B cell (primary cell): ENCODE data around the gene MARCHF7. TPM values are rescaled to one million over a fixed set of nuclear protein-coding genes. Genes with fewer than 3 reads are reported as not detected.

Source experiments
- ATAC-seq: fragments of 200-7000 bp; cut with Tn5 transposase; one replicate; pipeline ENCODE4 v1.10.0; 2021; ENCODE audit warnings: low read depth, mild to moderate bottlenecking, moderate number of reproducible peaks, moderate library complexity
- CTCF ChIA-PET: fragments of 350-600 bp; sonication (Branson Sonifier 250); formaldehyde crosslinking; loops from one replicate; lab custom pipeline; 2021; ENCODE audit warnings: antibody characterized with exemption, inconsistent platforms; lab: Charles Lee
- POLR2A ChIA-PET: fragments of 350-600 bp; sonication (Branson Sonifier 250); formaldehyde crosslinking; loops from one replicate; lab custom pipeline; 2021; ENCODE audit warnings: antibody characterized with exemption; lab: Charles Lee
- DNase-seq: peaks from one replicate; pipeline ENCODE4 v3.0.0; 2013
- H2AFZ ChIP-seq: 2 replicates; pipeline ENCODE4 v1.6.1; 2012; ENCODE audit warnings: mild to moderate bottlenecking, low read depth, low read length; ENCODE audit not compliant: insufficient read depth, poor library complexity, severe bottlenecking
- H3K27ac ChIP-seq, 2 donors: 1 replicate in 1 of 2; 2 replicates in 1 of 2; pipeline ENCODE4 v1.5.1; 2012 to 2013; ENCODE audit warnings: low read length in 2 of 2, mild to moderate bottlenecking in 2 of 2, moderate library complexity in 1 of 2
- H3K27me3 ChIP-seq, 4 experiments: fragments of 200-600 bp in 1 of 4; sonication (generic) in 1 of 4; replicated peaks in 1 of 4; 1 replicate in 2 of 4; 2 replicates in 2 of 4; pipeline versions ENCODE4 v1.6.1 to v1.7.0; 2013 to 2016; ENCODE audit warnings: low read length in 3 of 4, mild to moderate bottlenecking in 2 of 4, mixed read lengths in 1 of 4, moderate library complexity in 1 of 4; ENCODE audit not compliant: insufficient read depth in 4 of 4, control insufficient read depth in 3 of 4; ENCODE audit errors: control extremely low read depth in 1 of 4
- H3K36me3 ChIP-seq, 2 experiments: replicated peaks in 1 of 2; 1 replicate in 1 of 2; 2 replicates in 1 of 2; pipeline versions ENCODE4 v1.6.1 to v1.7.1; 2013; ENCODE audit warnings: low read length in 1 of 2; ENCODE audit not compliant: insufficient read depth in 2 of 2, control insufficient read depth in 1 of 2; ENCODE audit errors: control extremely low read depth in 1 of 2, extremely low read depth in 1 of 2
- H3K4me1 ChIP-seq, 2 donors: fragments of 200-600 bp in 1 of 2; sonication (generic) in 1 of 2; 1 replicate in 1 of 2; 2 replicates in 1 of 2; pipeline versions ENCODE4 v1.5.1 to v1.6.1; 2013 to 2017; ENCODE audit warnings: low read length in 2 of 2; ENCODE audit not compliant: control insufficient read depth in 2 of 2, insufficient read depth in 2 of 2
- H3K4me2 ChIP-seq: replicated peaks from 2 replicates; pipeline ENCODE3; 2012; ENCODE audit warnings: mild to moderate bottlenecking, low read depth, low read length; ENCODE audit not compliant: poor library complexity, severe bottlenecking
- H3K4me3 ChIP-seq, 5 experiments: fragments of 200-600 bp in 1 of 5; sonication (generic) in 1 of 5; 1 replicate in 3 of 5; 2 replicates in 2 of 5; pipeline versions ENCODE4 v1.5.1 to v1.7.0; 2011 to 2016; ENCODE audit warnings: low read length in 4 of 5, mild to moderate bottlenecking in 4 of 5, low read depth in 2 of 5, control low read depth in 1 of 5, moderate library complexity in 1 of 5; ENCODE audit not compliant: insufficient read depth in 1 of 5; ENCODE audit errors: control extremely low read depth in 1 of 5, extremely low read depth in 1 of 5
- H3K79me2 ChIP-seq: fragments of 200-600 bp; sonication (generic); one replicate; pipeline ENCODE4 v1.6.0; 2016; ENCODE audit warnings: low read length; ENCODE audit not compliant: control insufficient read depth, insufficient read depth
- H3K9ac ChIP-seq: fragments of 200-600 bp; sonication (generic); 2 replicates; pipeline ENCODE4 v1.6.1; 2017; ENCODE audit warnings: mild to moderate bottlenecking, low read length, moderate library complexity
- H3K9me3 ChIP-seq, 3 donors: one replicate each; pipeline versions ENCODE4 v1.6.1 to v1.7.1; 2013; ENCODE audit warnings: low read length in 2 of 3; ENCODE audit not compliant: control insufficient read depth in 2 of 3, insufficient read depth in 1 of 3; ENCODE audit errors: control extremely low read depth in 1 of 3
- H4K20me1 ChIP-seq: 2 replicates; pipeline ENCODE4 v1.6.0; 2012; ENCODE audit warnings: mild to moderate bottlenecking, low read length; ENCODE audit not compliant: insufficient read depth, control insufficient read depth, poor library complexity, severe bottlenecking
- H3K27ac Mint-ChIP-seq: one replicate; pipeline ENCODE4 v1.8.0; 2021; ENCODE audit warnings: mixed read lengths
- H3K27me3 Mint-ChIP-seq: one replicate; pipeline ENCODE4 v1.8.0; 2021; ENCODE audit warnings: mixed read lengths
- H3K4me1 Mint-ChIP-seq: one replicate; pipeline ENCODE4 v1.8.0; 2021; ENCODE audit warnings: mixed read lengths
- H3K4me3 Mint-ChIP-seq: one replicate; pipeline ENCODE4 v1.8.0; 2021; ENCODE audit warnings: mixed read lengths
- H3K9me3 Mint-ChIP-seq: one replicate; pipeline ENCODE4 v1.8.0; 2022; ENCODE audit warnings: mixed read lengths; ENCODE audit not compliant: insufficient read depth
- CTCF ChIP-seq: fragments of 200-600 bp; IDR thresholded peaks from one replicate; pipeline ENCODE4 v1.8.0; 2022; ENCODE audit warnings: antibody characterized with exemption, mild to moderate bottlenecking
- EZH2 ChIP-seq: IDR thresholded peaks from 2 replicates; pipeline ENCODE4 v1.6.1; 2012; ENCODE audit warnings: borderline replicate concordance, low read depth, mild to moderate bottlenecking, moderate library complexity, low read length; ENCODE audit not compliant: insufficient read depth, poor library complexity, severe bottlenecking
- WGBS: methylation state at CpG from one replicate; pipeline ENCODE4 v1.1.5; 2013; ENCODE audit warnings: missing lambda C conversion rate; ENCODE audit not compliant: insufficient coverage; 5-methylcytosine and 5-hydroxymethylcytosine counted together
- intact Hi-C: fragments of 100-400 bp; cut with micrococcal nuclease; formaldehyde crosslinking; loops from one replicate; pipeline ENCODE4 v1.10.0; 2022
- polyA plus RNA-seq: library from polyadenylated mRNA; depleted of rRNA; stranded (reverse); fragments of >200 nt; gene quantifications from 2 replicates; pipeline ENCODE4 v1.2.3, GENCODE V29; 2012
- total RNA-seq, 2 donors: library from RNA; stranded (reverse); fragments of 120-200 nt in 1 of 2; gene quantifications; 1 replicate in 1 of 2; 2 replicates in 1 of 2; pipeline versions ENCODE4 v1.2.3 to v1.2.4, GENCODE V29; 2013 to 2022

MARCHF7 gene
- total and polyA plus RNA-seq, 2 donors (not counting 1 experiment from before 2014, with no cell fraction given) = 55.4 to 109 TPM

DNA sequence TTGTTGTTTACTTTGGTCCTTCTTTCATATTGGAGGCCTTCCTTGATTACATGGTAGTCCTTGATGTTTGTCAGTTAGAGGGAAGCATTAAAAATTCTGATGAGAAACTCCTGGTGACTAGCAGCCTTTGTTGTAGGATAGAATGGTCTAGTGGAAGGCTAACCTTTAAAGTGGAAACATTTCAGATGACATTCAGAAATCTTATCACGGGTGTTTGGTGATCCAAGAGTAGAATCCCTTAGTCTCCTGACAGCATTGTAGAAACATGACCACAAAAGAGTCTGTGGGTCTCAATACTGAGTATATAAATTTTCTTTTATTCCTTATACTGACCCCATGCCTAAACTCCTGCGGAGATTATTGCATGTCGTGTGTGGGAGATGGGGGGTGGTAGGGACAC is 13.4 kb downstream of the MARCHF7 start:
- no CpG with 5 or more reads among the region's 3 CpGs for WGBS
- no peak overlapping the region for H3K4me2 ChIP-seq
- no peak overlapping the region for H3K9ac ChIP-seq
- ChIA-PET CTCF (no interaction called here), POLR2A (no interaction called here)
- Mint-ChIP-seq H3K4me1 (peaks cover 60% of the 10 kb centered on the region), H3K9me3 (no peaks in the 10 kb centered on the region), H3K27ac (no peak overlapping the region), H3K4me3 (no peak overlapping the region), H3K27me3 (no peaks in the 10 kb centered on the region)
- no peaks in the 10 kb centered on the region for H3K9me3 ChIP-seq
- no peak overlapping the region for H3K27ac ChIP-seq
- H4K20me1 ChIP-seq = peaks cover 90% of the 10 kb centered on the region
- H3K27me3 ChIP-seq = no peaks in the 10 kb centered on the region
- TF ChIP-seq CTCF (no peak), EZH2 (no peak)
- DNase-seq = no peak
- H3K36me3 ChIP-seq = peaks cover 8 to 9% of the 10 kb centered on the region in 2 experiments
- no peak overlapping the region for H3K4me3 ChIP-seq
- H3K79me2 ChIP-seq = peaks cover 98% of the 10 kb centered on the region
- no peak for ATAC-seq
- peaks cover 7 to 30% of the 10 kb centered on the region in 2 donors for H3K4me1 ChIP-seq
- H2AFZ ChIP-seq = no peak overlapping the region
- intact Hi-C loops = no loop called here

- Histone ChIP-seq H3K4me1 (peaks cover 4 to 9% of the 10 kb centered on the region in 2 donors), H4K20me1 (peaks cover 75% of the 10 kb centered on the region), H3K36me3 (peaks cover 3 to 23% of the 10 kb centered on the region in 2 experiments), H3K4me3 (no peak overlapping the region), H3K4me2 (no peak overlapping the region), H3K9me3 (no peaks in the 10 kb centered on the region), H3K9ac (no peak overlapping the region), H3K79me2 (peaks cover 90% of the 10 kb centered on the region), H3K27ac (peak overlapping the region in 1 of 2 donors; percentile 46), H2AFZ (no peak overlapping the region), H3K27me3 (no peaks in the 10 kb centered on the region)
- no CpG with 5 or more reads among the region's 3 CpGs for whole genome bisulfite sequencing
- intact Hi-C loops = no loop called here
- DNase-seq (no peak), ATAC-seq (no peak)
- peak overlapping the region; percentile 21 for H3K27ac Mint-ChIP-seq
- H3K9me3 Mint-ChIP-seq = no peaks in the 10 kb centered on the region
- no peak for TF ChIP-seq EZH2
- CTCF ChIA-PET = no interaction called here
- no peak overlapping the region for H3K4me3 Mint-ChIP-seq
- H3K4me1 Mint-ChIP-seq = peaks cover 35% of the 10 kb centered on the region
- POLR2A ChIA-PET = no interaction called here
- H3K27me3 Mint-ChIP-seq = no peaks in the 10 kb centered on the region
These were observed 16.3 kb downstream of the MARCHF7 start for GRCh38 chr2:159728629-159729028.
